Measurements from ENCODE around the gene PDLIM4.
A peak's percentile ranks its signal among the peaks of the same experiment; 100 is the strongest.

The PDLIM4 gene, protein sequence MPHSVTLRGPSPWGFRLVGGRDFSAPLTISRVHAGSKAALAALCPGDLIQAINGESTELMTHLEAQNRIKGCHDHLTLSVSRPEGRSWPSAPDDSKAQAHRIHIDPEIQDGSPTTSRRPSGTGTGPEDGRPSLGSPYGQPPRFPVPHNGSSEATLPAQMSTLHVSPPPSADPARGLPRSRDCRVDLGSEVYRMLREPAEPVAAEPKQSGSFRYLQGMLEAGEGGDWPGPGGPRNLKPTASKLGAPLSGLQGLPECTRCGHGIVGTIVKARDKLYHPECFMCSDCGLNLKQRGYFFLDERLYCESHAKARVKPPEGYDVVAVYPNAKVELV

GRCh38 chr5:132257131-132258101 lies at the start of gene PDLIM4:
Gene PDLIM4, plus strand, starts transcription at chr5:132257696. Its CDS starts 39 bp downstream, at chr5:132257735.
- peaks cover 0 to 42% (median 27%) of the 10 kb centered on the region in 10 experiments; a peak in 19 of 20 replicates for H3K4me1 ChIP-seq
- H3K4me3 ChIP-seq, result no peak within 1 kb of the TSS
- no peaks in the 10 kb centered on the region for H3K36me3 ChIP-seq
- peak within 1 kb of the TSS in 1 of 11 experiments; percentile 19; a peak in 1 of 22 replicates for H3K9ac ChIP-seq
- no peaks in the 10 kb centered on the region; a peak in 1 of 22 replicates for H3K27me3 ChIP-seq
- no peaks in the 10 kb centered on the region for H3K9me3 ChIP-seq (replicated peaks in 1 of 11)
- no peaks in the 10 kb centered on the region for H4K20me1 ChIP-seq
- peak within 1 kb of the TSS in 2 of 11 experiments; percentile 10 to 28; a peak in 4 of 22 replicates for H3K27ac ChIP-seq
- no peak for TF ChIP-seq Cebpa-rat (IDR thresholded peaks at IDR 0.05)
- peak within 1 kb of the TSS in 4 of 11 experiments; percentile 10 to 86 (median 68); a peak in 6 of 22 replicates for H3K4me2 ChIP-seq

GRCh38 chr5:132207778-132208177 lies 49.7 kb upstream of the PDLIM4 start:
- H3K9me3 ChIP-seq (replicated peaks in 1 of 11), result no peaks in the 10 kb centered on the region; a peak in 1 of 22 replicates
- no peak overlapping the region for H3K4me3 ChIP-seq
- peaks cover 9 to 77% (median 32%) of the 10 kb centered on the region in 11 experiments; a peak in 21 of 22 replicates for H3K36me3 ChIP-seq
- H3K27ac ChIP-seq, result peak overlapping the region in 7 of 11 experiments; percentile 16 to 91 (median 67); a peak in 12 of 22 replicates
- peak overlapping the region in 3 of 11 experiments; percentile 7 to 11 (median 10); a peak in 2 of 22 replicates for H3K9ac ChIP-seq
- H4K20me1 ChIP-seq, result no peaks in the 10 kb centered on the region
- H3K4me2 ChIP-seq, result peak overlapping the region in 9 of 11 experiments; percentile 40 to 96 (median 80); a peak in 18 of 22 replicates
- peaks cover 15 to 93% (median 89%) of the 10 kb centered on the region in 10 experiments for H3K4me1 ChIP-seq
- no peaks in the 10 kb centered on the region for H3K27me3 ChIP-seq
- TF ChIP-seq Cebpa-rat (IDR thresholded peaks at IDR 0.05), result no peak

DNA sequence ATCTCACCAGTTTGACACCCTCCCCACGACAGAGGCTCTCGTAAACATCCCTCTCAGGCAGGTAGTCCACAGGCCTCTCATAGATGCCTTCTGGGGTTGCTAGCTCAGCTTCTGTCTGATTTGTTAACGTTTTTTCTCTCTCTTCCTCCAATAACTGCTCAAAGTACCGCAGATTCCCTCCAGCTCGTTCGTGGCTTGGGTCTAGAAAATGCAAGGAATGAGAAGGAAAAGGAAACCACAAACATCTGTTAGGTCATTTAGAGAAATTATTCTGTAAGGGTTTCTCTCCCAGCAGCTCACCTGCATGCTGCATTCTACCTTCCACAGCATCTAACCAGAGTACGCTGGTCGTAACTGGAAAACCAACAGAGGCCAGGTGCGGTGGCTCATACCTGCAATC lies 48.4 kb upstream of the PDLIM4 start:
- no peaks in the 10 kb centered on the region for H3K27me3 ChIP-seq
- H3K9me3 ChIP-seq (replicated peaks in 1 of 11), result peaks cover 0 to 7% (median 0%) of the 10 kb centered on the region in 11 experiments; a peak in 2 of 22 replicates
- H3K4me1 ChIP-seq, result peaks cover 15 to 80% (median 76%) of the 10 kb centered on the region in 10 experiments
- H3K27ac ChIP-seq, result peak overlapping the region in 6 of 11 experiments; percentile 36 to 71 (median 66); a peak in 11 of 22 replicates
- peak overlapping the region in 5 of 11 experiments; percentile 12 to 59 (median 37); a peak in 9 of 22 replicates for H3K9ac ChIP-seq
- peaks cover 20 to 79% (median 45%) of the 10 kb centered on the region in 11 experiments for H3K36me3 ChIP-seq
- peak overlapping the region in 2 of 10 experiments; percentile 12 to 20; a peak in 2 of 20 replicates for H3K4me3 ChIP-seq
- no peak for TF ChIP-seq Cebpa-rat (IDR thresholded peaks at IDR 0.05)
- H3K4me2 ChIP-seq, result peak overlapping the region; percentile 33 to 90 (median 81); a peak in 21 of 22 replicates
- H4K20me1 ChIP-seq, result no peaks in the 10 kb centered on the region

DNA sequence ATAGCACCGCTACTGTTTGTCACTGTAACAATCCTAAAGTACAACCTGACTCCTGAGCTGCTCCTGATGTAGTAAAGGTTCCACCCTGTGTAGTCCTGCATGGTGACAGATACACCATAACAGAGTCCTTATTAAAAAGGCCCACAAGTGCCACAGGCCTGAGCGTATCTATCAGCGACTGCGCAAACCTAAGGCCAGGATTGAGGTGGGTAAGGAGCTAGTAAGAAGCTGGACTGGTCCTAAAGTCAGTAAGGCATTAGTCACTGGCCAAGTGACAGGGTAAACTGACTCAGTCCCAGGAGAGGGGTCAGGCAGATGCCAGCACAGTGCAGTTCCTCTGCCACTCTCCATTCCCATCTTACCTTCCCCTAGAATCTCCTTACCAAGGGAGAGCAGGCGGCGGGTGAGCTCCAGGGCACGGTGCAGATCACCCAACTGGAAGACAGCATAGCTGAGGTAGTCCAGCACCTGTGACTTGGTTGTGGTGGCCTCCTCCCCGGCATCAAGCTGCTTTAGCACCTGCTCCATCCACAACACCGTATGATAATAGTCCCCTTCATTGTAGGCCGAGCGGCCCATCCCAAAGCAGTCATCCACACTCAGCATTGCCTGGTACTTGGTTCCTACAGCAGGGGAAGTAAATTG lies 47.5 kb upstream of the PDLIM4 start:
- no peak overlapping the region for H3K9ac ChIP-seq
- TF ChIP-seq Cebpa-rat (IDR thresholded peaks at IDR 0.05), result no peak
- H4K20me1 ChIP-seq, result no peaks in the 10 kb centered on the region
- peaks cover 0 to 7% (median 0%) of the 10 kb centered on the region in 11 experiments; a peak in 2 of 22 replicates for H3K9me3 ChIP-seq (replicated peaks in 1 of 11)
- H3K27ac ChIP-seq, result peak overlapping the region in 1 of 11 experiments; percentile 70; a peak in 2 of 22 replicates
- no peak overlapping the region for H3K4me3 ChIP-seq
- peaks cover 15 to 71% (median 67%) of the 10 kb centered on the region in 10 experiments for H3K4me1 ChIP-seq
- peaks cover 24 to 79% (median 54%) of the 10 kb centered on the region in 11 experiments for H3K36me3 ChIP-seq
- no peaks in the 10 kb centered on the region for H3K27me3 ChIP-seq
- peak overlapping the region in 10 of 11 experiments; percentile 12 to 90 (median 81); a peak in 15 of 22 replicates for H3K4me2 ChIP-seq

- peaks cover 29 to 79% (median 63%) of the 10 kb centered on the region in 11 experiments for H3K36me3 ChIP-seq
- TF ChIP-seq Cebpa-rat (IDR thresholded peaks at IDR 0.05), result no peak
Measured at GRCh38 chr5:132210944-132211343, 46.6 kb upstream of the PDLIM4 start.

DNA sequence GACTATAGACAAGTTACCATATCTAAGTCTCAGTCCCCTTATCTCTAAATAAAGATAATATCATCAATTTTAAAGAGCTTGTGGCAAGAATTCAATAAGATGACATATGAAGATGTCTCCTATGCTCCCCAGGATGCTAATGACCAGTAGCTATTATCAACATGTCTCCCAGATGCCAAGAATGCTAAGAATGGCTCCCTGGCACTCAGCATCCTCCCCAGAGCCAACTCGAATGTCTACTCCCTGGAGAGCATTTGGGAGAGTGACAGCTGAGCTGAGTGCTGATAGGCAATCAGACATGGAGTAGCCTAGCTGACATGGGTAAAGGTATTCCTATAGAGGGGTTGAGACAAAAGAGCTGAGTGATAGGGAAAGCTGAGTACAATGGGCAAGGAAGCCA lies 45.7 kb upstream of the PDLIM4 start:
- Histone ChIP-seq H3K9ac (no peak overlapping the region), H3K4me3 (no peak overlapping the region), H3K27ac (no peak overlapping the region), H4K20me1 (no peaks in the 10 kb centered on the region), H3K4me1 (peaks cover 15 to 53% (median 49%) of the 10 kb centered on the region in 10 experiments), H3K4me2 (peak overlapping the region in 7 of 11 experiments; percentile 2 to 88 (median 81); a peak in 9 of 22 replicates), H3K9me3 (replicated peaks in 1 of 11) (peaks cover 0 to 7% (median 0%) of the 10 kb centered on the region in 11 experiments; a peak in 2 of 22 replicates), H3K36me3 (peaks cover 29 to 86% (median 70%) of the 10 kb centered on the region in 11 experiments), H3K27me3 (no peaks in the 10 kb centered on the region)
- no peak for TF ChIP-seq Cebpa-rat (IDR thresholded peaks at IDR 0.05)

More at GRCh38 chr5:132210944-132211343, 46.6 kb upstream of the PDLIM4 start:
- Histone ChIP-seq H3K4me3 (no peak overlapping the region), H3K4me1 (peaks cover 15 to 62% (median 58%) of the 10 kb centered on the region in 10 experiments), H3K9ac (no peak overlapping the region), H3K4me2 (peak overlapping the region in 7 of 11 experiments; percentile 2 to 88 (median 81); a peak in 12 of 22 replicates), H3K9me3 (replicated peaks in 1 of 11) (peaks cover 0 to 7% (median 0%) of the 10 kb centered on the region in 11 experiments; a peak in 2 of 22 replicates), H4K20me1 (no peaks in the 10 kb centered on the region), H3K27ac (no peak overlapping the region; a peak in 1 of 22 replicates), H3K27me3 (no peaks in the 10 kb centered on the region)

DNA sequence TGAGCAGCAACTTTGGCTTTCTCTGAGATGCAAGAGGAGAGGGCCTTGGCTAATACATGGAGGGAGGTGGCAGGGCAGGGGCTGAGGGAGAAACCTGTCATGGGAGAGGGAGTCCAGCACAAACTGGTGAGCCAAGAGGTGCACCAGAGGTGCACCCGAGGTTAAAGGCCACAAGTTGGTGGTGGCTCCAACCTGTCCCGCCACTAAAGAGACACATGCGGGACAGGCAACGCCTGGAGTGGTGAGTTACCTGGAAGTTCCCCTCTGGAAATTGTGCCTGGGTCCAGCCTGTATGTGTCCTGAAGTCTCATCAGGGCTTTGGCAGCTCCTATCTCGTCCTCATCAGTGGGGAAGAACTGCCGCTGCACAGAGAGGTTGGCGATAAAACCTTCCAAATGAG lies 43.8 kb upstream of the PDLIM4 start:
- H3K27ac ChIP-seq, result no peak overlapping the region
- no peaks in the 10 kb centered on the region for H3K27me3 ChIP-seq
- no peak overlapping the region for H3K4me3 ChIP-seq
- H4K20me1 ChIP-seq, result 0 out of 22 replicates have a peak, but pooled peaks cover 0 to under 1% (median 0%) of the 10 kb centered on the region in 11 experiments
- no peak overlapping the region for H3K4me2 ChIP-seq
- no peak overlapping the region for H3K9ac ChIP-seq
- peaks cover 0 to 7% (median 0%) of the 10 kb centered on the region in 11 experiments; a peak in 2 of 22 replicates for H3K9me3 ChIP-seq (replicated peaks in 1 of 11)
- no peak for TF ChIP-seq Cebpa-rat (IDR thresholded peaks at IDR 0.05)
- peaks cover 45 to 92% (median 84%) of the 10 kb centered on the region in 11 experiments for H3K36me3 ChIP-seq
- peaks cover 11 to 46% (median 34%) of the 10 kb centered on the region in 10 experiments for H3K4me1 ChIP-seq
